ENCODE data around the gene AKT3.
"Not testable (repeated sequence)": the region's sequence is repeated elsewhere in the genome, so short reads cannot be mapped to it uniquely, and the experiment has no call there.

AKT3 gene

GRCh38 chr1:243672539-243673074 lies 177.4 kb downstream of the AKT3 start:
- no peak overlapping the region for H3K4me3 Mint-ChIP-seq
- peaks cover 8% of the 10 kb centered on the region for H3K36me3 Mint-ChIP-seq (ENCODE audit: low read depth)
- H3K27me3 Mint-ChIP-seq (ENCODE audit: low read depth), result no peaks in the 10 kb centered on the region
- H3K9me3 Mint-ChIP-seq, result no peaks in the 10 kb centered on the region
- TF ChIP-seq CTCF (IDR thresholded peaks at IDR 0.05; ENCODE audit: unreplicated experiment in 3 of 3), result no peak
- H3K4me1 Mint-ChIP-seq, result no peaks in the 10 kb centered on the region
- no peak overlapping the region for H3K27ac Mint-ChIP-seq

GRCh38 chr1:243667591-243667990 lies 182.5 kb downstream of the AKT3 start:
- H3K4me3 Mint-ChIP-seq, result no peak overlapping the region
- H3K9me3 Mint-ChIP-seq, result no peaks in the 10 kb centered on the region
- H3K4me1 Mint-ChIP-seq, result no peaks in the 10 kb centered on the region
- TF ChIP-seq CTCF (IDR thresholded peaks at IDR 0.05; ENCODE audit: unreplicated experiment in 3 of 3), result no peak
- H3K27ac Mint-ChIP-seq, result no peak overlapping the region
- peaks cover 18% of the 10 kb centered on the region for H3K36me3 Mint-ChIP-seq (ENCODE audit: low read depth)
- no peaks in the 10 kb centered on the region for H3K27me3 Mint-ChIP-seq (ENCODE audit: low read depth)

- no peak overlapping the region for H3K27ac Mint-ChIP-seq
- no peaks in the 10 kb centered on the region for H3K4me1 Mint-ChIP-seq
- TF ChIP-seq CTCF (IDR thresholded peaks at IDR 0.05; ENCODE audit: unreplicated experiment in 3 of 3), result no peak
- no peak overlapping the region for H3K4me3 Mint-ChIP-seq
- H3K36me3 Mint-ChIP-seq (ENCODE audit: low read depth), result peaks cover 18% of the 10 kb centered on the region
- H3K27me3 Mint-ChIP-seq (ENCODE audit: low read depth), result no peaks in the 10 kb centered on the region
- H3K9me3 Mint-ChIP-seq, result no peaks in the 10 kb centered on the region
These were observed 182.9 kb downstream of the AKT3 start for GRCh38 chr1:243667133-243667532.

- Mint-ChIP-seq H3K4me1 (no peaks in the 10 kb centered on the region), H3K4me3 (no peak overlapping the region), H3K27ac (no peak overlapping the region)
These were observed 186.4 kb downstream of the AKT3 start for GRCh38 chr1:243663651-243664050.

GRCh38 chr1:243662169-243662568 lies 187.9 kb downstream of the AKT3 start:
- not testable (repeated sequence) for H3K4me1 Mint-ChIP-seq; H3K27ac Mint-ChIP-seq; H3K27me3 Mint-ChIP-seq (ENCODE audit: low read depth); H3K4me3 Mint-ChIP-seq
- Mint-ChIP-seq H3K9me3 (peaks cover 18% of the 10 kb centered on the region), H3K36me3 (ENCODE audit: low read depth) (peaks cover 45% of the 10 kb centered on the region)

More at GRCh38 chr1:243663651-243664050, 186.4 kb downstream of the AKT3 start:
- no peak for TF ChIP-seq CTCF (IDR thresholded peaks at IDR 0.05; ENCODE audit: unreplicated experiment in 3 of 3)
- Mint-ChIP-seq H3K27me3 (ENCODE audit: low read depth) (no peaks in the 10 kb centered on the region), H3K9me3 (peaks cover 11% of the 10 kb centered on the region), H3K36me3 (ENCODE audit: low read depth) (peaks cover 32% of the 10 kb centered on the region)

GRCh38 chr1:243658594-243659105 lies 191.4 kb downstream of the AKT3 start:
- no peak for TF ChIP-seq CTCF (IDR thresholded peaks at IDR 0.05; ENCODE audit: unreplicated experiment in 3 of 3)
- Mint-ChIP-seq H3K27me3 (ENCODE audit: low read depth) (no peaks in the 10 kb centered on the region), H3K36me3 (ENCODE audit: low read depth) (peaks cover 50% of the 10 kb centered on the region), H3K9me3 (peaks cover 18% of the 10 kb centered on the region), H3K27ac (no peak overlapping the region), H3K4me1 (no peaks in the 10 kb centered on the region), H3K4me3 (no peak overlapping the region)

Data from nephron (organoid).